HEK293T (cell line): Measurements from ENCODE around the gene MLH3.
A peak's percentile ranks its signal among the peaks of the same experiment; 100 is the strongest.

Experiments
- CTCF ChIA-PET: fragments of 350-600 bp; formaldehyde crosslinking; extraction: SDS; loops from one replicate; lab custom pipeline; 2021; ENCODE audit warnings: antibody characterized with exemption, inconsistent platforms; lab: Yijun Ruan, JAX
- POLR2A ChIA-PET: fragments of 350-600 bp; formaldehyde crosslinking; extraction: SDS; loops from one replicate; lab custom pipeline; 2020; ENCODE audit warnings: antibody characterized with exemption, inconsistent platforms; lab: Yijun Ruan, JAX
- DNase-seq: peaks from one replicate; pipeline ENCODE4 v3.0.0; 2012; ENCODE audit warnings: mixed read lengths; ENCODE audit errors: extremely low spot score
- ARNT ChIP-seq: fragments of 450-650 bp; IDR thresholded peaks from 2 replicates; pipeline ENCODE4 v1.6.1; 2017; ENCODE audit warnings: mild to moderate bottlenecking
- BHLHE40 ChIP-seq: fragments of 450-650 bp; IDR thresholded peaks from 2 replicates; pipeline ENCODE4 v1.6.1; 2016; ENCODE audit warnings: mild to moderate bottlenecking, moderate library complexity, borderline replicate concordance
- CTBP1 ChIP-seq: fragments of 450-650 bp; IDR thresholded peaks from 2 replicates; pipeline ENCODE4 v1.6.1; 2016; ENCODE audit warnings: borderline replicate concordance
- ELF4 ChIP-seq: fragments of 450-650 bp; IDR thresholded peaks from 2 replicates; pipeline ENCODE4 v1.6.1; 2017; ENCODE audit warnings: antibody characterized with exemption
- FOXA1 ChIP-seq: fragments of 450-650 bp; IDR thresholded peaks from 2 replicates; pipeline ENCODE4 v1.6.1; 2016; ENCODE audit warnings: mild to moderate bottlenecking
- FOXK2 ChIP-seq: fragments of 450-650 bp; IDR thresholded peaks from 2 replicates; pipeline ENCODE4 v1.6.1; 2016; ENCODE audit warnings: mild to moderate bottlenecking
- FOXM1 ChIP-seq: fragments of 450-650 bp; IDR thresholded peaks from 2 replicates; pipeline ENCODE4 v1.6.1; 2017; ENCODE audit warnings: mild to moderate bottlenecking, borderline replicate concordance
- HDGF ChIP-seq: fragments of 450-650 bp; IDR thresholded peaks from 2 replicates; pipeline ENCODE4 v1.6.1; 2017; ENCODE audit warnings: antibody characterized with exemption, borderline replicate concordance
- L3MBTL2 ChIP-seq: fragments of 450-650 bp; conservative IDR thresholded peaks from 2 replicates; pipeline ENCODE4 v1.6.1; 2016; ENCODE audit warnings: mild to moderate bottlenecking
- LEF1 ChIP-seq: fragments of 450-650 bp; IDR thresholded peaks from 2 replicates; pipeline ENCODE4 v1.6.1; 2017; ENCODE audit warnings: mild to moderate bottlenecking, borderline replicate concordance
- NFRKB ChIP-seq: fragments of 450-650 bp; IDR thresholded peaks from 2 replicates; pipeline ENCODE4 v1.6.1; 2016; ENCODE audit warnings: mild to moderate bottlenecking, moderate library complexity
- PKNOX1 ChIP-seq: fragments of 450-650 bp; IDR thresholded peaks from 2 replicates; pipeline ENCODE4 v1.6.1; 2016
- SP1 ChIP-seq: fragments of 450-650 bp; IDR thresholded peaks from 2 replicates; pipeline ENCODE4 v1.6.1; 2017
- SUZ12 ChIP-seq: fragments of 450-650 bp; IDR thresholded peaks from 2 replicates; pipeline ENCODE4 v1.6.1; 2016; ENCODE audit warnings: mild to moderate bottlenecking
- TARDBP ChIP-seq: fragments of 450-650 bp; IDR thresholded peaks from 2 replicates; pipeline ENCODE4 v1.6.1; 2016
- ZNF384 ChIP-seq: fragments of 450-650 bp; IDR thresholded peaks from 2 replicates; pipeline ENCODE4 v1.6.1; 2016

The MLH3 gene

DNA sequence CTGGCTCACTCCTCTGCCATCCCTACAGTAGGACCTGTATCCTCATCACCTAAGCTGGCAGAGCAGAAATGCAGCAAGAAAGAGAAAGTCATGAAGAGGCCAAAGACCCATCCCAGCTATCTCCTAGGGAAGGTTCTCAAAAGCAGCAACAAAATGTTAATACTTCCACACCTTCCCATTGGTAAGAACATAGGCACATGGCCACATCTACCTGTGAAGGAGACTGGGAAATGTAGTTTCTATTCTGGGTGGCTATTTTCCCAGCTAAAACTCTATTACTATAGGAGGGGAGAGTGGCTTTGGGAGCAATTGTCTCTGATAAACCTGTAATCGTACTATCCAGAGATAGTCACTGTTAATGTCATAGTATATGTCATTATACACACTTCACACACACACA, 62.3 kb downstream of the MLH3 start:
- POLR2A ChIA-PET, result interaction anchor here (1.3 kb wide), 1 partner anchor 15 kb away, joined by 4 read pairs; no protein-coding TSS in a partner anchor
- DNase-seq, result no peak
- CTCF ChIA-PET, result no interaction called here
- TF ChIP-seq L3MBTL2, result no peak
- TF ChIP-seq HDGF, result no peak
- TF ChIP-seq CTBP1, result no peak
- no peak for TF ChIP-seq FOXM1
- no peak for TF ChIP-seq NFRKB
- no peak for TF ChIP-seq ELF4
- TF ChIP-seq FOXA1, result no peak
- no peak for TF ChIP-seq SUZ12
- TF ChIP-seq BHLHE40, result no peak
- TF ChIP-seq ZNF384, result no peak

GRCh38 chr14:74988131-74988530, 63.1 kb downstream of the MLH3 start:
- ChIA-PET POLR2A (interaction anchor here (1.3 kb wide), 1 partner anchor 16 kb away, joined by 4 read pairs; no protein-coding TSS in a partner anchor), CTCF (no interaction called here)
- no peak for DNase-seq
- TF ChIP-seq FOXK2, result no peak
- no peak for TF ChIP-seq ELF4
- no peak for TF ChIP-seq FOXA1
- no peak for TF ChIP-seq NFRKB
- no peak for TF ChIP-seq CTBP1
- no peak for TF ChIP-seq SUZ12
- no peak for TF ChIP-seq PKNOX1
- TF ChIP-seq FOXM1, result no peak
- TF ChIP-seq ARNT, result no peak
- no peak for TF ChIP-seq SP1
- TF ChIP-seq LEF1, result no peak
- no peak for TF ChIP-seq BHLHE40
- TF ChIP-seq TARDBP, result no peak
- TF ChIP-seq L3MBTL2, result no peak
- TF ChIP-seq ZNF384, result no peak
- no peak for TF ChIP-seq HDGF

- TF ChIP-seq SP1 (no peak), L3MBTL2 (no peak), ZNF384 (no peak), CTBP1 (no peak), NFRKB (no peak), ARNT (no peak), BHLHE40 (no peak), PKNOX1 (no peak), HDGF (no peak), FOXK2 (no peak), SUZ12 (no peak), LEF1 (no peak)
- POLR2A ChIA-PET, result no interaction called here
- DNase-seq, result no peak
- CTCF ChIA-PET, result no interaction called here
Measured at GRCh38 chr14:74985806-74986205, 65.5 kb downstream of the MLH3 start.

DNA sequence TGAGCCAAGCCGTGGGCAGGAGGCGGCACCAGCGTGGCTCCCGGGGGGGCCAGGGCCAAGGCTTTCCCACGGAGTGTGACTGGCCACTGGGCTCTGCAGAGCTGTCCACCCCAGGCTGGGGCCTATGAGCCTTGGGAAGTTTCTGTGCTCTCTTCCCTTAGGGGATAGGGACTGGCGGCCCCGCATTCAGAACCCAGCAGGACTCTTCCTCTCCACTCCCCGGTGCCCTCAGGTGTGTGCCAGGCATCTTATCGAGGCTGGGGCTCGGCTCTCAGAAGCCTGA, 66.3 kb downstream of the MLH3 start:
- ChIA-PET POLR2A (no interaction called here), CTCF (no interaction called here)
- TF ChIP-seq CTBP1 (no peak), FOXA1 (no peak), ELF4 (no peak), LEF1 (no peak), HDGF (no peak), L3MBTL2 (no peak), PKNOX1 (no peak), BHLHE40 (no peak), FOXK2 (no peak), FOXM1 (no peak)
- no peak for DNase-seq

DNA sequence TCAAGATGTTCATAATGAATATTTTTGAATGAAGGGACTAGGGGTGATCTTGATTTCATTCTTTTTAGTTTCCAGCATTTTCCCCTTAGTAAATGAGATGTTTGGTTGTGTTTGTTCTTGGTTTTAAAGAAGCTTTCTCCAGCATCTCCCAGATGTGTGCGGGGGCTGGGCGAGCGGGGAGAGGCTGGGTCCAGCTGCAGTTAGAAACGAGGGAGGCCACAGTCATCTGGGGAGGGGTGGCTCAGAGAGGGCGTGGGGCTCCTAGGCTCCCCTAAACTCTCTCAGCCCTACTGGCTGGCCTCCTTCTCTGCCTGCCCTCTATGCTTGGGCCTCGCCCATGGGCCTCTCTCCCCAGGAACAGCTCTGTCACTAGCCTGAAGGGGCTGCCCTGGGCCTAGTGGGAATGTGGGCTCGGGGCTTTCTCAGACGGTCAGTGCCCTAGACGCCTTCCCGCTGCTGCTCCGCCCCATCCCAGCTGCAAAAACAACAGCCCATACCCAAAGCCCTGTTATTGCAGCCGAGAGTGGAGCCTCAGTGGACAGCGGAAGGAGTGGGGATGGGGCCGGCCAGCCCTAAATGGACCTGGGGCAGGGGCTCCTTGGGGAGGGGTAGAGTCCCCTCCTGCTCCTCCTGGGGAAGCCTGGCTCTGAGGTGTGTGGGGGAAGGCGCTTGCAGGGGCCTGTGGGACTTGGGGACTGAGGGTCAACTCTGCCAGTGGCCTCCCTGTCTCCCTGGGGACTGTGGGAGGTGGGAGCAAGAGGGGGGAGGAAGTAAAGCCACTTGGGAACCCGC, 66.8 kb downstream of the MLH3 start:
- DNase-seq, result peak; percentile 2
- CTCF ChIA-PET, result interaction anchor here (0.6 kb wide), 1 partner anchor 9 kb away, joined by 3 read pairs; no protein-coding TSS in a partner anchor
- POLR2A ChIA-PET, result no interaction called here
- TF ChIP-seq SUZ12 (no peak), BHLHE40 (no peak), HDGF (no peak), SP1 (no peak), CTBP1 (no peak), FOXK2 (no peak), ZNF384 (no peak), FOXM1 (no peak), NFRKB (no peak), FOXA1 (no peak), TARDBP (no peak)

DNA sequence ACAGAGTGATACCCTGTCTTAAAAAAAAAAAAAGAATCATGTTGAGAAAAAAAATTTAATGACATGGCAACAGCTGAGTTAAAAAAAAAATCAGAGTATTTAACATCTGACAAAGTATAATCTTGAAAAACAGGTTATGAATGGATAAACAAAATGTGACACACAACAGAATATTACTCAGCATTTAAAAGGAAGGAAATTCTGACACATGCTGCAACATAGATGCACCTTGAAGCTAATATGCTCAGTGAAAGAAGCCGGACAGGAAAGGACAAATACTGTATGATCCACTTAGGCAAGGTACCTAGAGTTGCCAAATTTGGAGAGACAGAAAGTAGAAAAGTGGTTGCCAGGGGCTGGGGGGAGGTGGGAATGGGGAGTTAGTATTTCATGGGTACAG, 67.9 kb downstream of the MLH3 start:
- ChIA-PET CTCF (interaction anchor here (2.0 kb wide), 1 partner anchor 38 kb away, joined by 8 read pairs; no protein-coding TSS in a partner anchor), POLR2A (interaction anchor here (0.6 kb wide), 1 partner anchor 437 kb away, joined by 3 read pairs; no protein-coding TSS in a partner anchor)
- DNase-seq, result no peak
- no peak for TF ChIP-seq FOXM1
- TF ChIP-seq LEF1, result no peak
- TF ChIP-seq HDGF, result no peak
- TF ChIP-seq TARDBP, result no peak
- no peak for TF ChIP-seq FOXK2
- TF ChIP-seq PKNOX1, result no peak
- no peak for TF ChIP-seq L3MBTL2
- TF ChIP-seq BHLHE40, result no peak
- TF ChIP-seq SUZ12, result no peak
- no peak for TF ChIP-seq ELF4
